ENCODE data around the gene APOE. TPM values are rescaled to one million over a fixed set of nuclear protein-coding genes. Genes with fewer than 3 reads are reported as not detected.

Gene APOE
- total RNA-seq, 2 donors from 2014 or later: 2,216 to 2,598 TPM

DNA sequence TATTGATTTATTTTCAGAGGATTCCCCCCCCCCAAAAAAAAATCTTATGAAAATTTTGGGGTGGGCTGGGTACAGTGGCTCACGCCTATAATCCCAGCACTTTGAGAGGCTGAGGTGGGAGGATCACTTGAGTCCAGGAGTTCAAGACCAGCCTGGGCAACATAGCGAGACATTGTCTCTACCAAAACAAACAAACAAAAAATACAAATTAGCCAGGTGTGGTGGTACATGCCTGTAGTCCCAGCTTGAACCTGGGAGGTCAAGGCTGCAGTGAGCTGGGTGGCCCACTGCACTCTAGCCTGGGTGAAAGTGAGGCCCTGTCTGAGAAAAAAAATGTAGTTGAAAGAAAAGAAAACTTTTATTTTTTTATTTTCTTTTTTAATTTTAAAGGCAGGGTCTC is 41.6 kb upstream of the APOE start:
- 100% methylated on average over 2 of the region's 2 CpGs; no CpG with 5 or more reads in 1 of the 2 experiments for WGBS, 2 experiments (ENCODE audit: insufficient coverage in 1 of 2, insufficient read length in 1 of 2)
- no peak overlapping the region for H3K4me3 Mint-ChIP-seq
- no peak for DNase-seq
- H3K9me3 Mint-ChIP-seq: no peaks in the 10 kb centered on the region
- no peak overlapping the region for H3K27ac Mint-ChIP-seq
- peaks cover 83% of the 10 kb centered on the region for H3K36me3 ChIP-seq (ENCODE audit: control insufficient read depth, insufficient read depth, low read length)
- H3K4me3 ChIP-seq (ENCODE audit: low read length): no peak overlapping the region
- no peaks in the 10 kb centered on the region for H3K27me3 Mint-ChIP-seq (ENCODE audit: insufficient read depth)
- no peaks in the 10 kb centered on the region for H3K27me3 ChIP-seq (ENCODE audit: control insufficient read depth, insufficient read depth, low read length, poor library complexity, severe bottlenecking)
- no peaks in the 10 kb centered on the region for H3K4me1 ChIP-seq (ENCODE audit: control insufficient read depth, insufficient read depth, low read length)
- TF ChIP-seq, protein P1, sequence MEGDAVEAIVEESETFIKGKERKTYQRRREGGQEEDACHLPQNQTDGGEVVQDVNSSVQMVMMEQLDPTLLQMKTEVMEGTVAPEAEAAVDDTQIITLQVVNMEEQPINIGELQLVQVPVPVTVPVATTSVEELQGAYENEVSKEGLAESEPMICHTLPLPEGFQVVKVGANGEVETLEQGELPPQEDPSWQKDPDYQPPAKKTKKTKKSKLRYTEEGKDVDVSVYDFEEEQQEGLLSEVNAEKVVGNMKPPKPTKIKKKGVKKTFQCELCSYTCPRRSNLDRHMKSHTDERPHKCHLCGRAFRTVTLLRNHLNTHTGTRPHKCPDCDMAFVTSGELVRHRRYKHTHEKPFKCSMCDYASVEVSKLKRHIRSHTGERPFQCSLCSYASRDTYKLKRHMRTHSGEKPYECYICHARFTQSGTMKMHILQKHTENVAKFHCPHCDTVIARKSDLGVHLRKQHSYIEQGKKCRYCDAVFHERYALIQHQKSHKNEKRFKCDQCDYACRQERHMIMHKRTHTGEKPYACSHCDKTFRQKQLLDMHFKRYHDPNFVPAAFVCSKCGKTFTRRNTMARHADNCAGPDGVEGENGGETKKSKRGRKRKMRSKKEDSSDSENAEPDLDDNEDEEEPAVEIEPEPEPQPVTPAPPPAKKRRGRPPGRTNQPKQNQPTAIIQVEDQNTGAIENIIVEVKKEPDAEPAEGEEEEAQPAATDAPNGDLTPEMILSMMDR (conservative IDR thresholded peaks at IDR 0.05): no peak
- H3K9ac ChIP-seq (ENCODE audit: extremely low read depth, low read length, poor library complexity, severe bottlenecking): no peak overlapping the region
- peaks cover 76% of the 10 kb centered on the region for H3K36me3 Mint-ChIP-seq (ENCODE audit: low read depth)
- no peak overlapping the region for H3K27ac ChIP-seq (ENCODE audit: low read depth, low read length)
- H3K9me3 ChIP-seq (ENCODE audit: control insufficient read depth, low read length): no peaks in the 10 kb centered on the region
- H3K4me1 Mint-ChIP-seq: peaks cover 9% of the 10 kb centered on the region

DNA sequence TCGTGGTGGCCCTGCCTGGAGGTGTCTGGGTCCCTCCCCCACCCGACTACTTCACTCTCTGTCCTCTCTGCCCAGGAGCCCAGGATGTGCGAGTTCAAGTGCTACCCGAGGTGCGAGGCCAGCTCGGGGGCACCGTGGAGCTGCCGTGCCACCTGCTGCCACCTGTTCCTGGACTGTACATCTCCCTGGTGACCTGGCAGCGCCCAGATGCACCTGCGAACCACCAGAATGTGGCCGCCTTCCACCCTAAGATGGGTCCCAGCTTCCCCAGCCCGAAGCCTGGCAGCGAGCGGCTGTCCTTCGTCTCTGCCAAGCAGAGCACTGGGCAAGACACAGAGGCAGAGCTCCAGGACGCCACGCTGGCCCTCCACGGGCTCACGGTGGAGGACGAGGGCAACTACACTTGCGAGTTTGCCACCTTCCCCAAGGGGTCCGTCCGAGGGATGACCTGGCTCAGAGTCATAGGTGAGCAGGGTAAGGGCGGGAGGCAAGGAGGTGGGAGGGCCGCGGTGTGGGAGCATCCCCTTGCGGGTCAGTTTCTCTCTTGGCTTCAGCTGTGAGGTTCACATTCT is 40.3 kb upstream of the APOE start:
- DNase-seq: no peak
- TF ChIP-seq, protein P1 (conservative IDR thresholded peaks at IDR 0.05): no peak
- H3K27ac ChIP-seq (ENCODE audit: low read depth, low read length): no peak overlapping the region
- 97 to 98% methylated on average over 19 to 27 of the region's 27 CpGs for WGBS, 2 experiments (ENCODE audit: insufficient coverage in 1 of 2, insufficient read length in 1 of 2)
- Mint-ChIP-seq H3K27me3 (ENCODE audit: insufficient read depth) (no peaks in the 10 kb centered on the region), H3K27ac (no peak overlapping the region), H3K9me3 (no peaks in the 10 kb centered on the region), H3K4me1 (peaks cover 6% of the 10 kb centered on the region), H3K4me3 (no peak overlapping the region), H3K36me3 (ENCODE audit: low read depth) (peaks cover 72% of the 10 kb centered on the region)
- no peak overlapping the region for H3K4me3 ChIP-seq (ENCODE audit: low read length)
- H3K9me3 ChIP-seq (ENCODE audit: control insufficient read depth, low read length): no peaks in the 10 kb centered on the region
- H3K9ac ChIP-seq (ENCODE audit: extremely low read depth, low read length, poor library complexity, severe bottlenecking): no peak overlapping the region
- H3K4me1 ChIP-seq (ENCODE audit: control insufficient read depth, insufficient read depth, low read length): no peaks in the 10 kb centered on the region
- H3K36me3 ChIP-seq (ENCODE audit: control insufficient read depth, insufficient read depth, low read length): peaks cover 81% of the 10 kb centered on the region
- H3K27me3 ChIP-seq (ENCODE audit: control insufficient read depth, insufficient read depth, low read length, poor library complexity, severe bottlenecking): no peaks in the 10 kb centered on the region

DNA sequence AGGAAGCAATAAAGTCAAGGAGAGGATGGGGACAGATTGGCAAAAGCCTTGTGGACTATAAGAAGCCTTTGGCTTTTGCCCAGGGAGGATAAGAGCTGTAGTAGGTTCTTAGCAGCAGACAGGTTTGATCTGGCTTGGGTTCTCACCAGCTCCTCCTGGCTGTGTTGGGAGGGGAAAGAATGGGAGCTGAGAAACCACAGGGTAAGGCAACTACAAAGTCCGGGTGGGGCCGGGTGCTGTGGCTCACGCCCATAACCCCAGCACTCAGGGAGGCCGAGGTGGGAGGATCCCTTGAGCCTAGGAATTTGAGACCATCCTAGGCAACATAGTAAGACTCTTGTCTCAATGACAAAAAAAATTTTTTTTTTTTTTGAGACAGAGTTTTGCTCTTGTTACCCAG is 38.9 kb upstream of the APOE start:
- Mint-ChIP-seq H3K27ac (peak overlapping the region; percentile 39), H3K9me3 (no peaks in the 10 kb centered on the region), H3K27me3 (ENCODE audit: insufficient read depth) (no peaks in the 10 kb centered on the region), H3K4me1 (no peaks in the 10 kb centered on the region), H3K36me3 (ENCODE audit: low read depth) (peaks cover 66% of the 10 kb centered on the region), H3K4me3 (no peak overlapping the region)
- Histone ChIP-seq H3K9ac (ENCODE audit: extremely low read depth, low read length, poor library complexity, severe bottlenecking) (no peak overlapping the region), H3K27ac (ENCODE audit: low read depth, low read length) (no peak overlapping the region), H3K9me3 (ENCODE audit: control insufficient read depth, low read length) (no peaks in the 10 kb centered on the region), H3K4me3 (ENCODE audit: low read length) (no peak overlapping the region), H3K27me3 (ENCODE audit: control insufficient read depth, insufficient read depth, low read length, poor library complexity, severe bottlenecking) (no peaks in the 10 kb centered on the region), H3K4me1 (ENCODE audit: control insufficient read depth, insufficient read depth, low read length) (no peaks in the 10 kb centered on the region), H3K36me3 (ENCODE audit: control insufficient read depth, insufficient read depth, low read length) (peaks cover 81% of the 10 kb centered on the region)
- no peak for DNase-seq
- TF ChIP-seq, protein P1 (conservative IDR thresholded peaks at IDR 0.05): no peak
- 90 to 95% methylated on average over 4 of the region's 4 CpGs for WGBS, 2 experiments (ENCODE audit: insufficient coverage in 1 of 2, insufficient read length in 1 of 2)
